NCI-H748 (cell line): ENCODE results near the gene PLEKHS1.

Source experiments
- DNase-seq: peaks from one replicate; lab custom pipeline; 2025; ENCODE audit not compliant: unreplicated experiment; lab: John Stamatoyannopoulos, UW

Gene PLEKHS1

DNA sequence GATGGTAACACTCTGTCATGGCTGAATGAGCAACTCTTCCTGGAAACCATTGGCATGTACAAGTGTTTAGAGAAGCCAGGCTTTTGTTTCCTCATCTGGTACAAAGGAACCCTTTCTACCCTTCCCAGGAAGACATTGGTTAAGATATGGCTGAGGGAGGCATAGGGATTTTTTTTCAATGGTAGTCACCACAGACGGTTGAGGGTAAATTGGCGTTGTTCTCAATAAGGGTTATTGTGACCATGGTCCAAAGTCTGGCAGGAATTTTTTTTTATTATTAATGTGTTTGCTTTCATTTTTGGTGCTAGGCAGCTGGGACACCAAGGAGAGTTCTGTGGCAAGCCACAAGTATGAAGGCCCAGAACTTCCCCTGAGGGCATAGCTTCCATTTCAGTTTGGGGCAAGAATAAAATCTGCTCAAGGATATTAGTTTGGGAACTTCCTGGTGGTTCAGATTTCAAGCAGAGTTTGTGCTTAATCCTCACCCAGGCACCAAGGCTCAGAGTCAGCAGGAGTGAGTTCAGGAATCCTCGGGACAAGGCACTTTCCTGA lies at the start of gene PLEKHS1:
TSS of gene PLEKHS1 (plus strand) at position 502 of the 552 bp plus-strand sequence. CDS start 3,596 bp downstream, outside the sequence.
- no peak for DNase-seq

DNA sequence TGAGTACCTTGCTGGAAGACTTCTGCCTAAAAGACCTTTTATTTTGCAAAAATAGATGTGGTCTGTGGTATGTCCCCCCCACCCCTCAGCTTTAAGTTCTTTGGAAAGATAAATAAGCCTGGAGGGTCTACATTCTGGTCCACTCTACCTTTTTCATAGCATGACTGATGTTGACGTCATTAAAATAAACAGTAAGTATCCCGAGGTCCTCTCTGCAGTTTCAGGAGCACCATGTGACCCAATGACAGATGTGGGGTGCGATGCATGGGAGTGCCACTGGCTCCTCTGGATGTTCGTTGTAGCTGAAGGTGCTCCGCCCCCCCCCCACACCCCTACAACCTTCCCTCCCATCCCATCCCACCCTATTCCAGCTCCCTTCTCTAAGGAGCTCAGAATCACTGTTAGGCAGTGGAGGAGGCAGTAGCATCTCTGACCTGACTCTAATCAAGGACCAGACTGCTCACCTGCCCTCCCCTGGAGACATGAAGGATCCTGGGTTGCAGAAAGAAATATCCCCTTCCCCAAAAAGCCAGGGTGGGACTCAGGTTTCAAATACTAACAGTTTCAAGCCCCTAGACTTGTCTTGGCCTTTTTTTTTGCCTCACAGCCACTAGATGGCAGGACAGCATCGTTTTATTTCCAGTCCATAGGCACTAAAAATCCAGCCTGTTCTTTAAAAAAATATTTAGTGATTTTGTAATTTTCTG lies 46.7 kb upstream of the PLEKHS1 start:
- peak; percentile 23 for DNase-seq

DNA sequence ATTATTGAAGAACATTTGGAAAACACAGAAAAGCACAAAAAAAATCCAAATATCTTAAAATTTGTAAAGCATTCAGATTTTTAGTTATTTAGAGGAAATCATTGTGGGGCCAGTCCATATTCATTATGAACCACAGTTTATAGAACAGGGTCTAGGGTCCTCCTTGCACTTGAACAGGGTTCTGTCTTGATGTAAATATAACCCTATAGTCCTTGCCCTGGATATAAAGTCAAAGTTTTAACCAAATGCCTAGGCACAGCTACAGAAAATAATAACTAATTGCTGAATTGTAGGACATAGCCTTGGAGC lies 46.2 kb upstream of the PLEKHS1 start:
- no peak for DNase-seq

DNA sequence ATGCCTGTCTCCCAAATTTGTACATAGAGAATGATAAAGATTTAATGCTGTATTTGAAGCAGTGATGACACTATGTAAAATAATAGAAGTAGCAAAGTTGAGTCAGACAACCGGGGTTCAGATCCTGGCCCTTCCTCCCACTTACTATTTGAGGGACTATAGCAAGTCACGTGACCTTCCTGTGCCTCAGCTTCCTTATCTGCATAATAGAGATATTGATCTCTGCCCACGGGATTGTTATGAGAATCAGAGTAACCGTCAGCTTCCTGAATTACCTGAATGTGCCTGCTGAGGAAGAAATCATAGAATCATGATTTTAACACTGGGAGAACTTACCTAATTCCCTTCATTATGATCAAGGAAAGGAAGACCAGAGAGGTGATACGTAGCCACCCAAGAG lies 44.9 kb upstream of the PLEKHS1 start:
- DNase-seq = no peak

DNA sequence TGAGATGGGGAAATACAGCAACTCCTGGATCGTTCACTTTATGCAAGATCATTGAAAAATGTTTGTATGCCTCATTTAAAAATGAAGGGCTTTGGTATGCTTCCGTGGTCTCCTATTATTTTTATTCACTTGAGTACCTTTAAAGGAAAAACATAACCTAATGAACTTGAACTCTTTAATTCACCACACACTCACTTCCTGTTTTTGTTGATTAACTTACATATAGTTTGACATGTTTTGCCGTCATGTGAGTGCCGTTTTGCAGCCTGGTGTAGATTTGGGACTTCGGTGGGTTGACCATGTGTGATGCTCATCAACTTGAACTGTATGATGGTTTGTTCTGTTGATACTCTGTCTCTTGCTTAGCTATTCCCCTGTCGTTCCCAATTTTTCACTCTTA lies 42.8 kb upstream of the PLEKHS1 start:
- DNase-seq = no peak

DNA sequence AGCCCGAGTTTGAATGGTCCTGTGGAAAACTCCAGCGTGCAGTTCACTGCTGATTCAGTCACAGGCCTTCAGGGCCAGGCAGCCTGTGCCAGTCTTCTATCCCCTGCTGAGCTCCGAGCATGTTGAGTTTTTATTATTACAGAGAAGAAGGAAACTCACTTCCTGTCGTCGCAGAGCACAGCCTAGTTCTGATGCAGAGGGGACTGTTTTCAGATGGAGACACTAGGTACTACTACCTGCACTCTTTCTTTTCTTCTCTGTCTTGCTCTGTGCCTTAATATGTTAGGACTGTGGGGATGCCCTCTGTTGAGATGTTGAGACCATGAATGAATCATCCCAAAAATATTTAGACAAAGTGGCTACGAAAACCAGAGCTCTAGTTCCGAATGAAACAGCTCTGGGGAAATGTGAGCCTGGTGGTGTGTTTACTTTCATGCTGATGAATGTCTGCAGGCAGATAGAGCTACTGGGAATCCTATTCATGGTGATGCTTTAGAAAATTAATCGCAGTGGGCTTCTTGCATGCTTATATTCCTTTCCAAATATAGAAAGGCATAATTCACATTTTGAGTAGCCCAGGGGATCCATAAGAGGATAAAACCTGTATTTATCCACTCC lies 42.2 kb upstream of the PLEKHS1 start:
- DNase-seq = peak; percentile 81

DNA sequence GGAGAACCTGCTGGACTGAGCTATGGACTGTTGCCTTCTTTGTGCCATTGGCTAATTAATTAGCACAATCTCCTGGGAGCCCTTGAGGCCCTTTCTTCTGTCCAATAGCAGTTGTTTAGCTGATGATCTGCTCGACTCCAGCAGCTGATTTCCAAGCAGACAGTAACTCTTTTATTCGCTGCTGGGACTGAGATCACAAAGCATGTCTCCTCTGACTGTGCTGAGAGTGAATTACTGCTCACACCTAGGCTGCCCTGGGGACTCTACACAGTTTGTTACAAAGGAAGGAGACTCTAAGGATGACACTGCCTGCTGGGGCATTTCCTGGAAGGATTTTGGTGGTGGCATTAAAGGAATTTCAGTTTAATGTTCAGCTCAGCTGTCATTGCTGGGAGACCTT lies 40.3 kb upstream of the PLEKHS1 start:
- no peak for DNase-seq

DNA sequence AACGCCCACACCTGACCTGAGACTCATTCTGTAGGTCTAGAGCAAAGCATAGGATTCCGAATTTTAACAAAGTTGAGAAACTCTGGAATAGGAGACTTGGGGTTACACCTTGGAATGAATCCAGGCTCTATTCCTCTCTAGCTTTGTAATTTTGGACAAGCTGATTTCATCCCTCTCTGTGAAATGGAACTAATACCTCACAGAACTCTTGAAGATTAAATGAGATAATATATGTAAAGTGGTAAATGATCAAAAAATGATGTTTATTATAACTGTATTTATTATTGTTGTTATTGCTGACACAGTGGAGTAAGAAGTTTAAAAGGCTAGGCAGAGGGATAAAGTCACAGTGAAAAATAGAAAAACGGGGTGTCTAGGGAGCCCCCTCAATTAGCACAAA lies 39.5 kb upstream of the PLEKHS1 start:
- DNase-seq = no peak

DNA sequence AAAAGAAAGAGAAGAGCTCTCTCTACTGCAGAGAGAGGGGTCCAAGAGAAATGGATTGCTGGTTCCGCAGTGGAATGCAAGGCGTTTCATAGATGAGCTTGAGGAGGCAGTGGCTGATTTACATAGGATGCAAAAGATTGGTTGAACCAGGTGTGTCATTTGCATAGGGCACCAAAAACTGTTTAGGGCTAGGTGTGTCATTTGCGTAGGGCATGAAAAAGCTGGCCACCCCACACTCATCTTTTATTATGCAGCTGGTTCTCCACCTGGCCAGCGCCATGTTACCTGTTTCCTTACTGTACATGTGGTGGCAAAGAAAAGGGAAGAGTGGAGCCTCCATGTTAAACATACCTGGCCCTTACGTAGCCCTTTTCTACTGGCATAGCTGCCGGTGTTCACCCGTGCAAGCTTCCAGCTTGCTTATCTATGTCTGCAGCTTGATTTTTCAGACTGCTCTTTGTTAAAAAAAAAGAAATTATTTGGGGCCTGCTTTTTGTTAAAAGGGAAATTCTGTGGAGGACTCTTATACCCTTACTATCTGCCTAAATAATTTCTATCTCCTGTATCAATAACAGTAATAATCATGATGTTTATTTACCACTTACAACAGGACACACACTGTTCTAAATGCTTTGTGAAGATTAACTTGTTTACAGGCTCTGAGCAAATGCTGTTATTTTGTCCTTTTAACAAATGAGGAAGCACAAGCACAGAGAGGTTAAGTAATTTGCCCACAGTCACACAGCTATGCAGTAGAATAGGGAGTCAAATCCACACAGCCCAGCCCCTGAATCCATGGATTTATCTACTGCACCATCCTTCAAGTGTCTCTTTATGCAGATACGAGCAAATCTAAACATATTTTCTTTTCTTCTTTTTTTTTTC lies 38.5 kb upstream of the PLEKHS1 start:
- DNase-seq = no peak

DNA sequence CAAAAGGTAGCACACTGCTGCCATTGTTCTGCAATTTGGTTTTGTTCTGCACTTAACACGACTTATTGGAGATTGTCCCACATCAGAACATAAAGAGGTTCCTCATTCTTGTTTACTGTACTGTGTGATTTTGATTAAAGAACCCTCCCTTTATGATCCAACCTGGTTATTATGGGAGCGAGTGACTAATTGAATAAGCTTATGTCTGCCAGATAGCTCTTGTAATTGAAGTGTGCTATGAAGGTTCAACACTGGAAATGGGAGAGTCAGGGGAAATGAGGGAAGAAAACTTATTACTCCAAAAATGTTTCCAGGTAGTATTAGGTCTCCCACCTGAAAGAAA lies 37.9 kb upstream of the PLEKHS1 start:
- no peak for DNase-seq

DNA sequence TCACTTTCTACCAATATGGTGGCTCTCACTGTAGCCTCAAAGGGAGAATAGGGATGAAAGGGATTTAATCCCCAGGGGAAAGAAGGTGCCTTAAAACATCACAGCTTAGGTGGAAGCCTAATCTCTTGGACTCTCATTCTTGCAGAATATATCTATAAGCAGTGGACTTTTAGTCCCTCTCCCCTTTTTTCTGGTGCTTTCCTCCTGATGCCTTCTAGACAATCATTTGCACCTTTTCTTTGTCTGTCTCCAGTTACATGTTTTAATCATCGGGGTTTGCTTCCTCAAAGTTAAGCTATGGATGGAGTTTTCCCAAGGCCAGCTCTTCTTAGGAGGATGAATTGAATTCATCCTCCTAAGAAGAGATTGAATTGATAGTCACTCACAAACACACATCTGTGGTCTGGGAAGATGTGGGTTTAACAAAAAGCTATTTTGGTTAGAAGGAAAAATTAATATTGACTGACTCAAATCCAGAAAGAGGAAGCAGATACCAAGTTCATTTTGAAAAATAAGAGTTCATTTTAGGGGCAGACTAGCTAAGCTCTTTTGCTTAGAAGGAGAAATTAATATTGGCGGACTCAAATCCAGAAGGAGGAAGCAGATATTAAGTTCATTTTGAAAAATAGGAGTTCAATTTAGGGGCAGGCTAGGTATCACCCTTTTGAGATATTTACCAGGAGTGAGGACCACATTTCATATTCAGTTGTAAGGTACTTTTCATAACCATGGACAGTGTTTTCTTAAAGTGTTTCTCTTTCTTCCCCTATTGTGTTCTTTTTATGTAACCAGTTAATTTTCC lies 35.2 kb upstream of the PLEKHS1 start:
- no peak for DNase-seq

DNA sequence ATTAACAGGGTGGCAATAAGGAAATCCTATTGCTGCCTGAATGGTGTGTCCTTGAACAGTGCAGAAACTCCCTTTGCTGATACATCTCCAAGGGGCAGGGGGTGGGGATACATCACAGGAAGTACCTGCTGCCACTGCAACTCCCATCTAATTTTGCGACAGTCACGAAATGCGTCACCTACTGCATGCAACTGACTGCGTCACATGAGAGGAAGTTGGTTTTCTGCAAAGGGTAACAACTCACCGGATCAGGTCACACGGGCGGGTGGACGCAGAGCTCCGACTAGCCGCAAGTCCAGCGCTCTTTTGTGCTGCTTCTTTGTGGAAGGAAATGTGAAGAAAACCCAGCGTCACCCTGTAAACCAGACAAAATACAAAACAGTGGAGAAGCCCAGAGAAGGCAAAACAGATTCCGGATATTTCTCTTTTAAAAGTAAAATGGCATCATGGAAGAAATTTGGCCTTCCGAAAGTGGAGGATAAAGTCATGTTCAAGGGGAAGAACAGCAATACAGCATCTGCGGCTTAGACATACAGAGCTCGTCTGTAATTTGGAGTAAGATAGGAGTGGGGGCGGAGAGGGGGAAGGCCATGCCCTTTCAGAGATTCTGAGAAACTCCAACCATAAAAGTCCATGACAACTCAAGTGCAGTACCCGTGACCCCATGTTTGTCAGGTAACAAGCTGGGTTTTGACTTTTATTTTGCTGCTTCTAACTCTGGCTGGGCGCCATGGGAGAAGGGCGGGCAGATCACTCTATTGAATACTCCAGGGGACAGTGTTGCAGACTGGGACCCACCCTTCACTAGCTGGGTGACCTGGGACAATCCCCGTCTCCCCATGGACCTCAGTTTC lies 32.3 kb upstream of the PLEKHS1 start:
- DNase-seq = no peak

DNA sequence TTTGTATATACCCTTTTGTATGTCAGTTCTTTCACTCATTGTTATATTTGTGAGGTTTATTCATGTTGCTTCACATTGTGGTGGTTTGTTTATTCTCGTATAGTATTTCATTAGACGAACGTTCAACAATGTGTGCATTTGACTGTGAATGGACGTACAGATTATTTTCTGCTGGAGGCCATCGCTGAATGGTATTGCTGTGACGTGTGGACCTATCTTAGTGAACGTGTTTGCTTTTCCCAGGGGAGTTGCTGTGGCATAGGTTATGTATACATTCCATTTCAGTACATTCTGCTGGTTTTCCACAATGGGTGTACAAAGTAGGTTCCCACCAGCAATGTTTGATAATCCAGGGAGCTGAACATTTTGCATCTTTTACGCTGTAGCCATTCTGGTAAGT lies 31.1 kb upstream of the PLEKHS1 start:
- peak; percentile 53 for DNase-seq

DNA sequence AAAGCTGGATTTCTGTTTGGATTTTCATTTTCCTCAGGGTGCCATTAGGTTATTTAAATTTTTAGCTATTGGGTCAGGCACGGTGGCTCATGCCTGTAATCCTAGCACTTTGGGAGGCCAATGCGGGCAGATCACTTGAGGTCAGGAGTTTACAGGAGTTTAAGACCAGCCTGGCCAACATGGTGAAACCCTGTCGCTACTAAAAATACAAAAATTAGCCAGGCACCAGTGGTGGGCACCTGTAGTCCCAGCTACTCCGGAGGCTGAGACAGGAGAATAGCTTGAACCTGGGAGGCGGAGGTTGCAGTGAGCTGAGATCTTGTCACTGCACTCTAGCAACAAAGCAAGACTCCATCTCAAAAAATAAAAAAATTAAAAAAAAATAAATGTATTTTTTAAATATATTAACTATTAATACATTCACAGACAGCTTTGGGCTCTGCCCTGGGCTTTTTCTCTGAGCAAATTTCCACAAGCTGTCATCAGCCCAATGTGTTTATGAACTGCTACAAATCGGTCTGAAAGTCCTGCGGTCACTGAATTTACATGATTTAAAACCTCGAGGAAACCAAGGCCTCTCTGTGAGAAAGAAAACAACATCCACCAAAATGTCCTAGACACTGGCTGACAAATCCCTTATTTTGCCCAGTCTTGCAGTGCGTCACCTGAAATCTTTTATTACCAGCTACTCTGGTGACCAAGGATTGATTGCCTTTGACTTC lies 19.2 kb upstream of the PLEKHS1 start:
- DNase-seq = no peak

DNA sequence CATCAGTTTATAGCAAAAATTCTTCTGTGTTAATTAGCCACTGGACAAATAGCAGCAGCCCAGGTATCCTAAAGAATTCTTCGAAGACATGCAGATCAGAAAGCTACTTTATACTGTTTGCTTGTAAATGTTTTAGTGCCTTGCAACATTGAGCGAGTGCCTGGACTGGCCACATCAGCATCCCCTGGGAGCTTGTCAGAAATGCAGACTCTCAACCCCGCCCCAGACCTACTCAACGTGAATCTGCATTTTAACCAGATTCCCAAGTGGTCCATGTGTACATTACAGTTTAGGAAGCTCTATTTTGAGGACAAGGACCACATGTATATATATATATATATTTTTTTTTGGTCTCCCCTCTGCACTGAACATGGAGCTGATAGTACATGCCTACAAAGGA lies 18.5 kb upstream of the PLEKHS1 start:
- DNase-seq = no peak

DNA sequence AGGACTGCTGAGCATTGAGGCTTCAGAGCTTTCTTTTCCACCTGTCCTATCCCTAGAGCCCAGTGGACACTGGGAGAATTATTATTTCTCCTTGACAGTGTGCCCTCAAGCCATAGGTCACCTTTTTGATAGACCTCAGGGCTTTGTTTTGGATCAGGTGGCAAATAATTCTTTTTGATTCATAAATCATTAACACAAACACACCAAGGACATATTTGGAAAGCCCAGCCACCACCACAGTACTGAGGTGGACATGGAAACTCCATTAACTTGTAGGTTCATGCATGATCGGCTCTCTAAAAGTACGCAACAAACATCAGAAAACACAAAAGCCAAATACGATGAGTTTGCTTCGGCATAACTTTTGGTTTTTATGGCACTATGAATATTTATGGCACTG lies 17.8 kb upstream of the PLEKHS1 start:
- DNase-seq = no peak

DNA sequence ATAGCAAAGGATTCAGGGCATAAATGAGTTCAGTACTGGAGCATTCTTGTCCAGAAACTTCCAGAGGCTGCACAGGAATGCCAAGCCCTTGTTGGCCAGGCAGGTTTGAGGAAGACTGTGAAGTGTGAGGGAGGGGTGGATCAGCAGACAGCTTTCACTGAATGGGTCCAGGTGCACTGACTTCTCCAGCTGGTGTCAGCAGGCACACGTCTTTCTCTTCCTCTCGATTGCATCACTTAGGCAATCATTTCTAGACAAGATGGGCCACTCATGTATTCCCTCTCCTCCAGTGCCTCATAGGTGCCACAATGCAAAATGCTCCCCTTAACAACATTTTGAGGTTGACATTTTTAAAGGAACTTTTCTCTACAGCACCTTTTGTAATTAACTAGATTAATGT lies 15.6 kb upstream of the PLEKHS1 start:
- peak; percentile 55 for DNase-seq

DNA sequence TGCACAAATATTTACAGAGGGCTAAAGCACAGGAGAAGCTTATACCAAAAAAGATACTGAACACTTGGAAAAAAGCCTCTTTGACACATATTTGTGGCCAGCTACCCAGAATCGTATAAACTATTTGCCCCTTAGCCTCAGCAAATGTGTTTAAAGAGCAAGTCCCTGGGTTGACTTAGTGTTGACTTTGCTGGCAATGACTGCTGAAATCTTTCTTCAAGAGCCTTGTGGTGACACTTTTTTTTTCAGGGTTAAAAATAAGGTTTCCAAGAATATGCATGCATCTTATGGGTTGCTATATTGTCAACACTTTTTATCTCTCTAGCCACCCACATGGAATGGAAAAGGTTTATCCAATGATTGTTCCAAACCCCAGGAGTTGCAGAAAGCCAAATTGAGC lies 14.9 kb upstream of the PLEKHS1 start:
- peak; percentile 15 for DNase-seq

DNA sequence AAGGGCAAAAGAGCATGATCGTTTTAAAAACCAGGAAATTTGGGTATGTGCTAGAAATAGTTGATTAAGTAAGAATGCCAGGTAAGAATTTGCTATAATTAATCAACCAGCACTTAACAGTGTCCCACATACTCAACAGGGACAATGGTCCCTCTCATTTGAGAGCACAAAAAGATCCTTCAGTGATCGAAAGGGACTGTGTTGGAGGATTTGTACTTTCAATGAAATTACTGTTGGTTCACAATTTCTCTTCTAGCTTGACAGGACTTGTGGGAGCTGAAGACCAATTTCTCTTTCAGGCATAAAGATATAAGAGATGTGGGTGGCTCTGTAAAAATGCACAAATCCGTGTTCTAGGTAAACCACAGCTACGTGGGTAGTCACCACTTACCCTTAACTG lies 12.5 kb upstream of the PLEKHS1 start:
- no peak for DNase-seq

DNA sequence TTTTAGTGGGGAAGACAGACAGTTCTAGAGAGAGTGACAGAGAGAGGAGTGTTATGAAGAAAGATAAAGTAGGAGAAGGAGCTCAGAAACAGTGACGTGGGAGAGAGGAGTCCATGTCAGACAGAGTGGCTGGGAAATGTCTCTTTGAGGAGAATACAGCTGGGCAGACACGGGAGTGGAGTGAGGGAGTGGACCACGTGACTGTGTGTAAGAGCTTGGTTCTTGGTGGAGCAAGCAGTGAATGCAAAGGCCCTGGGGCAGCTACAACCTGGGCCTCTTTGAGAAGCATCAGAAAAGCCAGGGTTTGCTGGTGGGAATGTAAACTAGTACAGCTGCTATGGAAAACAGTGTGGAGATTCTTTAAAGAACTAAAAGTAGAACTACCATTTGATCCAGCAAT lies 11.9 kb upstream of the PLEKHS1 start:
- DNase-seq = no peak
